ENCODE data around the gene CDC25B. TPM values are rescaled to one million over a fixed set of nuclear protein-coding genes. Genes with fewer than 3 reads are reported as not detected.
"Not testable (repeated sequence)": the region's sequence is repeated elsewhere in the genome, so short reads cannot be mapped to it uniquely, and the experiment has no call there.

Gene CDC25B
- total and polyA plus RNA-seq, 7 donors, result 5.1 to 9.1 (median 7.1) TPM

- no peaks in the 10 kb centered on the region for H3K36me3 ChIP-seq (ENCODE audit: insufficient read depth in 1 of 2, low read depth in 1 of 2)
- no peak overlapping the region for H3K27ac ChIP-seq
- no peaks in the 10 kb centered on the region for H3K4me1 ChIP-seq
- H3K4me3 ChIP-seq, result no peak overlapping the region
- TF ChIP-seq CTCF (IDR thresholded peaks at IDR 0.05), result no peak
- no peaks in the 10 kb centered on the region for H3K27me3 ChIP-seq (ENCODE audit: insufficient read depth in 3 of 3, low read length in 2 of 3)
- no peak for ATAC-seq
- no peaks in the 10 kb centered on the region for H3K9me3 ChIP-seq
- no peak for DNase-seq
- intact Hi-C loops (cut with DNase I), result no loop called here
- WGBS, 3 donors, result 78 to 87% (median 80%) methylated on average over 7 of the region's 7 CpGs
These were observed 46.3 kb downstream of the CDC25B start for GRCh38 chr20:3842348-3842930.

GRCh38 chr20:3843490-3843889 is 47.4 kb downstream of the CDC25B start:
- Histone ChIP-seq H3K27ac (no peak overlapping the region), H3K9me3 (no peaks in the 10 kb centered on the region), H3K36me3 (ENCODE audit: insufficient read depth in 1 of 2, low read depth in 1 of 2) (no peaks in the 10 kb centered on the region), H3K27me3 (ENCODE audit: insufficient read depth in 3 of 3, low read length in 2 of 3) (no peaks in the 10 kb centered on the region), H3K4me3 (no peak overlapping the region), H3K4me1 (no peaks in the 10 kb centered on the region)
- no peak for ATAC-seq
- DNase-seq, result no peak
- TF ChIP-seq CTCF (IDR thresholded peaks at IDR 0.05), result no peak
- WGBS, 3 donors, result 53 to 68% (median 58%) methylated on average over 5 of the region's 5 CpGs
- intact Hi-C loops (cut with DNase I), result no loop called here

- H3K4me1 ChIP-seq; H3K4me3 ChIP-seq; intact Hi-C loops (cut with DNase I); H3K27ac ChIP-seq; DNase-seq; H3K36me3 ChIP-seq (ENCODE audit: insufficient read depth in 1 of 2, low read depth in 1 of 2); ATAC-seq; H3K27me3 ChIP-seq (ENCODE audit: insufficient read depth in 3 of 3, low read length in 2 of 3); H3K9me3 ChIP-seq: not testable (repeated sequence)
- WGBS, 3 donors, result 93 to 97% (median 97%) methylated on average over 9 of the region's 9 CpGs
These were observed 48.0 kb downstream of the CDC25B start for GRCh38 chr20:3843990-3844619.

GRCh38 chr20:3846378-3846739 is 50.2 kb downstream of the CDC25B start:
- Histone ChIP-seq H3K36me3 (ENCODE audit: insufficient read depth in 1 of 2, low read depth in 1 of 2) (no peaks in the 10 kb centered on the region), H3K27ac (peak overlapping the region; percentile 90), H3K4me3 (peak overlapping the region; percentile 100), H3K27me3 (ENCODE audit: insufficient read depth in 3 of 3, low read length in 2 of 3) (no peaks in the 10 kb centered on the region), H3K4me1 (no peaks in the 10 kb centered on the region), H3K9me3 (no peaks in the 10 kb centered on the region)
- WGBS, 3 donors, result 0 to 1% (median 1%) methylated on average over 15 to 22 of the region's 22 CpGs
- no peak for TF ChIP-seq CTCF (IDR thresholded peaks at IDR 0.05)
- ATAC-seq (no peak), DNase-seq (peak in 1 of 2 donors; percentile 71)
- intact Hi-C loops (cut with DNase I), result loop anchor here in 1 of 2 donors (2.0 kb wide), 2 partner anchors 26 to 60 kb away; partner anchors contain the start of genes AP5S1 and CENPB

GRCh38 chr20:3846740-3847428 is 50.8 kb downstream of the CDC25B start, which contains the start of gene MAVS:
MAVS (plus strand) TSS chr20:3846834; CDS start chr20:3854625, 7,791 bp downstream.
- no peak for TF ChIP-seq CTCF (IDR thresholded peaks at IDR 0.05)

More at GRCh38 chr20:3846740-3847428, 50.8 kb downstream of the CDC25B start, which contains the start of gene MAVS:
- ATAC-seq (peak; percentile 96 to 98 (median 98)), DNase-seq (peak; percentile 90 to 95)
- Histone ChIP-seq H3K4me3 (peak within 1 kb of the TSS; percentile 100), H3K36me3 (ENCODE audit: insufficient read depth in 1 of 2, low read depth in 1 of 2) (no peaks in the 10 kb centered on the region), H3K4me1 (no peaks in the 10 kb centered on the region), H3K27ac (peak within 1 kb of the TSS; percentile 90), H3K27me3 (ENCODE audit: insufficient read depth in 3 of 3, low read length in 2 of 3) (no peaks in the 10 kb centered on the region), H3K9me3 (no peaks in the 10 kb centered on the region)
- intact Hi-C loops (cut with DNase I), result loop anchor here in 1 of 2 donors (2.0 kb wide), 2 partner anchors 26 to 60 kb away; partner anchors contain the start of genes AP5S1 and CENPB
- WGBS, 3 donors, result 0 to 1% (median 1%) methylated on average over 50 to 72 of the region's 72 CpGs

Data from psoas muscle (tissue), 8 donors.